Stimulated activated CD8-positive, alpha-beta memory T cell treated with anti-CD3 and anti-CD28 coated beads, Interleukin-7, amount 100 ng/mL, for 24 hours (primary cell): Measurements from ENCODE around the gene FAT2.
"Not testable (repeated sequence)": the region's sequence is repeated elsewhere in the genome, so short reads cannot be mapped to it uniquely, and the experiment has no call there.

Experiments used
- DNase-seq: peaks from one replicate; pipeline ENCODE4 v3.0.0-alpha.2; 2020; ENCODE audit warnings: low read depth

FAT2 gene

GRCh38 chr5:151580858-151581257, 10.3 kb downstream of the FAT2 start:
- no peak for DNase-seq

- DNase-seq = no peak
Measured at GRCh38 chr5:151580239-151580638, 10.9 kb downstream of the FAT2 start.

DNA sequence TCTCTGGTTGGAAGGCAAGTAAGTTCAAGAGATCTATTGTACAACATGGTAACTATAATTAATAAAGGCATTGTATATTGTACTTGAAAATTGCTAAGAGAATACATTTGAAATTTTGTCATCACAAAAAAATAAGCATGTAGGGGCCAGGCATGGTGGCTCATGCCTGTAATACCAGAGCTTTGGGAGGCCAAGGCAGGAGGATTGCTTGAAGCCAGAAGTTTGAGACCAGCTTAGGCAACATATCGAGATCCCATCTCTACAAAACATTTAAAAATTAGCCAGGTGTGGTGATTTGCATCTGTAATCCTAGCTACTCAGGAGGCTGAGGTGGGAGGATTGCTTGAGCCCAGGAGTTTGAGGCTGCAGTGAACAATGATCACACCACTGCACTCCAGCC, 12.0 kb downstream of the FAT2 start:
- DNase-seq = not testable (repeated sequence)

- DNase-seq = no peak
Measured at GRCh38 chr5:151578326-151579025, 12.7 kb downstream of the FAT2 start.

- DNase-seq = no peak
Measured at GRCh38 chr5:151577566-151577965, 13.6 kb downstream of the FAT2 start.

DNA sequence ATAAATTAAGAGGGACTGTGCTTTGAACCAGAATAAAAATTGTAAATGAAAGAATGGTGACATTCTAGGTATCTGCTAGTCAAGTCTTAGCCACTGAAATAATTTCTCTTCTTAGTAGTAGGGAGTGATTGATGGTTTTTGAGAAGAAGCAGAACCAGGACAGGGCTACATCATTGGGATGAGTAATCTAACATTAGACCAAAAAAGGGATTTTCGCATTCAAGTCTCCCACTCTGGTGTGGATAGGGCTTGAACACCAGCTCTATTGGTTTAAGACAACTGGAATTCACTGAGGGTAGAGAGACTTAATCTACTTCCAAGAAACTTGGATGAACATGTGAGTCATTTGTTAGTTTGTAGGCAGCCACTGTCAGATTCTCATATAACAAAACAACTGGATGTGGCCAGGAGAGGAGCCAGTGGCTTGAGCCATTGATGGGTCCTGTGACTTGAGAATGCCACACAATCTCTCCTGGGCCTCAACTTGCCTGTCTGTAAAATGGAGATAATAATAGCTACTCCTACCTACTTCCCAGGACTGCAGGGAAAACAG, 16.6 kb downstream of the FAT2 start:
- DNase-seq = no peak

- DNase-seq = no peak
Measured at GRCh38 chr5:151572657-151573368, 18.3 kb downstream of the FAT2 start.

DNA sequence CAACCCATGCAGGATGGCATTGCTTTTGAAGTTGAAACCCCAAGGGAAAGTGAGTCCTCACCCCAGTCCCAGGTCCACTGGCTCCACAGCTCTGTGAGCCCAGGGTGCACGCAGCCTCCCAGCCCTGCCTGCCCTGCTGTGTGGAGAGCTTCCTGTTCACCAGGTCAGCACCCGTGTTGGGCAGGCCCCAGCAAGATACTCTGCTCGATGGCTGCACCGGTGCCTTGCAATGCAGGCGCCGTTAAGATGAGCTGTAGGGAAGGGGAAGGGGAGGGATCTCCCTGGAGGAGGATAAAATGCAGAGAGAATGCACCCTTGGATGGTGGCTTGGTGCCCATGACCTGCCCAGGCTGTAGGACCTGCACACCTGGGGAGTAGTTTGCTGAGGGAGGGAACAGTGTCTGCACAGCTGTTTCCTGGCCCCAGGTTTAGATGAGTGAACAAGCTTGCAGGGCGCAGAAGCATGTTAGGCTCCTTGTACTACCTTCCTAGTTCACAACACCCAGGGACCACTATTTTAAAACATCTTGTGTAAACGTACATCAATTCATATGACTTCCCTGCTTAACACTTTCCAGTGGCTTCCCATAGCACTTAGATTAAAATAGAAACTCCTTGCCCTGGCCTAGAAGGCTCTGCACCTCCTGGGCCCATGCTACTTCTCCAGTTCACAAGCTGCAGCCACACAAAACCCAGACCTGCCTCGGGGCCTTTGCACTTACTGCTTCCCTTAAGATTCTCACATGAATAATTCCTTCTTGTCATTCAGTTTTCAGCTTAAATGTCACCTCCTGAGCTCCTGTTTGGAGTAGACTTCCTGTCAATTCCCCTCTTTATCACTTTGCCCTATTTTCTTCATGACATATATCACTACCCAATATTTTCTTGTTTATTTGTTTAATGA, 19.6 kb downstream of the FAT2 start:
- DNase-seq = no peak

GRCh38 chr5:151570512-151571269, 20.4 kb downstream of the FAT2 start:
- no peak for DNase-seq

GRCh38 chr5:151570058-151570457, 21.1 kb downstream of the FAT2 start:
- DNase-seq = no peak

DNA sequence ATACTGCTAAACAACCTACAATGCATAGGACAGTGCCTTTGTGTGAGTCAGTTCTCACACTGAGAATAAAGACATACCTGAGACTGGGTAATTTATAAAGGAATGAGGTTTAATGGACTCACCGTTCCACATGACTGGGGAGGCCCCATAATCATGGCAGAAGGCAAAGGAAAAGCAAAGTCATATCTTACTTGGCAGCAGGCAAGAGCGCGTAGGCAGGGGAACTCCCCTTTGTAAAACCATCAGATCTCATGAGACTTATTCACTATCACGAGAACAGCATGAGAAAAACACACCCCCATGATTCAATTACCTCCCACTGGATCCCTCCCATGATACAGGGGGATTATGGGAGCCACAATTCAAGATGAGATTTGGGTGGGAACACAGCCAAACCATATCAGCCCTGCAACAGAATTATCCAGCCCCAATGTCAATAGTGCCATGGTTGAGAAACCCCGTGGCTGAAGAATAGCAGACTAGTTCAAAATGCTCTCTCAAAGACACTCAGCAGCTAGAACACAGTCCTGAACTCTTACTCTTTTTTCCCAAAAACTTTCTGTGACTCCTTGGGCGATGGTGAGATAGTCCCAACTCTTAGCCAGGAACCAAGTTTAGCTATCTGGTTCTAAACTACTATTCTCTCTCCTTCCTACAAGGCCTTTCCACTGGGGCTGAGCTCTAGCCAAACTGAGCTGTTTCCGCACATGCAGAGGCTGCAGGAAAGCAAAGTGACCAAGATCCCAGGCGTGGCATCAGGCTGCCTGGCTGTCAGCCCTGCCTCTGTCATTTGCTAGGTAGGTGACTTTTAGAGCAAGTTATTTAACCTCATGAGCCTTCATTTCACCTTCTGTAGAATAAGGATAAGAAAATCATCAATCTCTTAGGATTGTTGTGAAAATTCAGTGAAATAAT, 21.7 kb downstream of the FAT2 start:
- DNase-seq = no peak

DNA sequence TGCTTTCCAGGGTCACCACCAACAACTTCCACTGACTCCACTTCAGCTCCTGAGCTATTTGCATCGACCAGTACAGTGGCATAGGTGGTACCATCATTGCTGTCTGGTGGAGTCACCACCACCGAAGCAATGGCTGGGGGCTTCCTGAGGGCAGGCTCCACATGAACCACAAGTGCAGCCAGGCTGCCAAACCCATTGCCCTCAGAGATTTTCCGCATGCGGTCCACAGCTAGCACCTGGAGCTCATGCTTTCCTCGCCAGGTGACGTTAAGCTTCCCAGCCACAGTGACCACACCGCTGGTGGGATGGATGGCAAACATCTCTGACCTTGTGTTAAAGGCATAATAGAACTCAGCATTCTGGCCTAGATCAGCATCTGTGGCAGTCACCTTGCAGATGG, 23.1 kb downstream of the FAT2 start:
- no peak for DNase-seq

DNA sequence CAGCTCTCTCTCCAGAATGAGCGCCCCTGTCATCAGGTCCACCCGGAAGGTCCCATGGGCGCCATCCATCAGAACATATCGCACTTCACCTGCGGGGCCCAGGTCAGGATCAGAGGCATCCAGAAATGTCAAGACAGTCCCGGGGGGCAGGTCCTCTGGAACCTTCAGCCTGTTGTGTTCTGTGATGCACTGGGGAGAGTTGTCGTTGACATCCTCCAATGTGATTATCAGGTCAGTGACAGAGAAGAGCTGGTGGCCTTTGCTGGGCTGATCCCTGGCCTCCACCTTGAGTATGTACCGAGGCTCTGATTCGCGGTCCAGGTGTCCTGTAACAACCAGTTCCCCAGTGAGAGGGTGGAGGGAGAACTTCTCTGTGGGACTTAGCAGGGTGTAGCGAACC, 25.2 kb downstream of the FAT2 start:
- DNase-seq = no peak

DNA sequence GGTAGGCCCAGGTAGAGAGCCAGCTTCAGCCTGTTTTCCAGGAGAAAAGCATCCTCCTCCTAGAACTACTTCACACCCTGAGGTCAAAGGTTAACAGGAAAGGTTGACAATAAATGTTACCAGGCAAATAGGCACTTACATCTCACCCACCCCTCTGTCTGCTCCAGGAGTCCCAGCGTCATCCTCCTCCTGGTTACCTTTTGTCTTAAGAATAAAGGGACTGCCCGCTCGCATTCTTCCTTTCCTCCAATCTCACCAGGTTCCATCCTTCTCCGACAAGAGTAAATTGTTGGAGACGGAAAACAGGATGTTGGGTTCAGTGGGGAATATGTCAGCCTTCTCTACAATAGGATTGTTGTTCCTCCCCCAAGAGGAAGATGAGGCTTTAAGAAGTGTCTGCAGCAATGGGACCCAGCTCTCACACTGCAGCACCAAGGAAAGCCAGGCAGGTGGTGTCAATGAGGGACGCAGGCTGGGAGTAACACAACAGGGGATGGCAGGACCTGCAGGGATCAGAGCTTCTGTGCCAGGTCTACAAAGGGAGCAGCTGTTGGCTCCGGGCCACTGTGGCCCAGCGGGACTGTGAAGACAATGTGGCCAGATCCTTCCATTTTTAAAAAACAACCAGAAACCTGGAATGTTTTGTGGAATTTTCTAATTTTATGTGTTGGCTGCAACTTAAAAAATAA, 29.0 kb downstream of the FAT2 start:
- DNase-seq = no peak

GRCh38 chr5:151557951-151558350, 33.2 kb downstream of the FAT2 start:
- no peak for DNase-seq

- DNase-seq = no peak
Measured at GRCh38 chr5:151557466-151557865, 33.7 kb downstream of the FAT2 start.

- DNase-seq = no peak
Measured at GRCh38 chr5:151556806-151557205, 34.3 kb downstream of the FAT2 start.

DNA sequence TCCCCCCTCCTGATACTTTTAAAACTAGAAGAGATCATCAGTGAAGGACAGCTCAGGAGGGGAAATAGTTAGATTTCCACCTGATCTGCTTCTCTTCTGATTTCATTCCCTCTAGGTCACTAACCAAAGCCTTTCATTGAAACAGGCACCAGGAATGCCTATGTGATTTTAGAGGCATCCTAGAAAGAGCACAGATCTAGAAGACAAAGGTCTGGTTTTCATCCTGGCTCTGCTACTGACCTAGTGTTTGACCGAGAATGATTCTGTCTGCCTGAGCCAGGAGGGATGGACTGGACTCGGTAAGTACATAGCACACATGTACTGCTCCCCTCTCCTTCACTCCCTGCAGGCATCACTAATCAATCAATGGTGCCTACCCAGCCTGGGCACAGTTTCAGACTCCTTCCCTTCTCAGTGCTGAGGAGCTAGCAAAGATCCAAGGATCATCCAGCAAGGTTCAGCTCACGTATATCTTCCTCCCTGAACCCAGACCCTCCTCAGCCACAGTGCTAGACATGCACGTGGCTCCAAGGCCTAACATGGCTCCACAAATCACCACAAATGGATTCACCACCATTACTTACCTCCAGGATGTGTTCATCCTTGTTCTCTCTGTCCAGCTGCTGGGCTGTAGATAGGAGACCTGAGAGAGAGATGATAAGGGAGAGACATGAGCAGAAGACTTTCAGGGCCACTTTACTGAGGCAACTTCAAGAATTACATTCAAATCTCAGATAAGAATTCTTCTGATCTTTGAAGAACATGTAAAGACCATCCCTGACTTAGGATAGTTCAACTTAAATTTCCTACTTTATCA, 35.2 kb downstream of the FAT2 start:
- DNase-seq = no peak

- no peak for DNase-seq
Measured at GRCh38 chr5:151553695-151554094, 37.4 kb downstream of the FAT2 start.
